Vagina (tissue), 2 donors: ENCODE data around the gene LBH.

Experiments used
- POLR2A ChIP-seq, 2 donors: fragments of 450-650 bp; IDR thresholded peaks; one replicate each; pipeline ENCODE4 v1.6.1; 2017; ENCODE audit warnings: antibody characterized with exemption in 2 of 2, mild to moderate bottlenecking in 2 of 2, moderate library complexity in 2 of 2
- TF ChIP-seq, protein P1 (sequence below), 3 experiments: fragments of 450-650 bp in 2 of 3; fragments of 200-600 bp in 1 of 3; sonication (generic) in 1 of 3; IDR thresholded peaks; one replicate each; pipeline ENCODE4 v1.5.1; 2017 to 2019; ENCODE audit warnings: antibody characterized with exemption in 3 of 3, mild to moderate bottlenecking in 2 of 3, moderate library complexity in 2 of 3

DNA sequence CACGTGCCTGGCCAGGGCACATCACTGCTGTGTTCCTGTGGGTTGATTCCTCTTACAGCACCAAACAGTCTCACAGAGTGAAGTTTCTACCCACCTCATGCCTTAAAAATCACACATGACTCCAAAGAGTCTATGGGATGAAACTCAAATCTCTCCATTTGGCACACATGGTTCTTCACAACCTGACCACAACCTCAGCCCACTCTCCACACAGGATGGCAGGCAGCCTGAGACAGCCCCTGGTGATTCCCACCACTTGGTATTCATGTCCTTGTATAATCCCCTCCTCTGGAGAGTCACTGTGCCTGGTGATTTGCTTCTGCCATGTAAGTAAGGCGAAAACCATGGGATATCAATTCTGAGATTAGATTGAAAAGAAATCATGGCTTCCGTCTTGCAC lies 46.2 kb downstream of the LBH start:
- no peak for TF ChIP-seq POLR2A (IDR thresholded peaks at IDR 0.05)
- TF ChIP-seq, protein P1, sequence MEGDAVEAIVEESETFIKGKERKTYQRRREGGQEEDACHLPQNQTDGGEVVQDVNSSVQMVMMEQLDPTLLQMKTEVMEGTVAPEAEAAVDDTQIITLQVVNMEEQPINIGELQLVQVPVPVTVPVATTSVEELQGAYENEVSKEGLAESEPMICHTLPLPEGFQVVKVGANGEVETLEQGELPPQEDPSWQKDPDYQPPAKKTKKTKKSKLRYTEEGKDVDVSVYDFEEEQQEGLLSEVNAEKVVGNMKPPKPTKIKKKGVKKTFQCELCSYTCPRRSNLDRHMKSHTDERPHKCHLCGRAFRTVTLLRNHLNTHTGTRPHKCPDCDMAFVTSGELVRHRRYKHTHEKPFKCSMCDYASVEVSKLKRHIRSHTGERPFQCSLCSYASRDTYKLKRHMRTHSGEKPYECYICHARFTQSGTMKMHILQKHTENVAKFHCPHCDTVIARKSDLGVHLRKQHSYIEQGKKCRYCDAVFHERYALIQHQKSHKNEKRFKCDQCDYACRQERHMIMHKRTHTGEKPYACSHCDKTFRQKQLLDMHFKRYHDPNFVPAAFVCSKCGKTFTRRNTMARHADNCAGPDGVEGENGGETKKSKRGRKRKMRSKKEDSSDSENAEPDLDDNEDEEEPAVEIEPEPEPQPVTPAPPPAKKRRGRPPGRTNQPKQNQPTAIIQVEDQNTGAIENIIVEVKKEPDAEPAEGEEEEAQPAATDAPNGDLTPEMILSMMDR (IDR thresholded peaks at IDR 0.05), result no peak
